Naive thymus-derived CD8-positive, alpha-beta T cell (primary cell): Measurements from ENCODE around the gene ZNF337. TPM values are rescaled to one million over a fixed set of nuclear protein-coding genes. Genes with fewer than 3 reads are reported as not detected.
"Not testable (repeated sequence)": the region's sequence is repeated elsewhere in the genome, so short reads cannot be mapped to it uniquely, and the experiment has no call there.

Experiments
- ATAC-seq, 2 donors: fragments of 150-1000 bp; cut with Tn5 transposase in 1 of 2; sonication (Bioruptor Pico), chemical (Tn5 transposase) in 1 of 2; 1 replicate in 1 of 2; 2 replicates in 1 of 2; pipeline ENCODE4 v1.10.0; 2021; ENCODE audit warnings: mild to moderate bottlenecking in 2 of 2, moderate library complexity in 2 of 2
- POLR2A ChIA-PET: fragments of 350-600 bp; sonication (Branson Sonifier 250); formaldehyde crosslinking; loops from one replicate; lab custom pipeline; 2021; ENCODE audit warnings: antibody characterized with exemption; lab: Charles Lee
- DNase-seq, 10 donors: peaks; one replicate each; pipeline versions ENCODE4 v3.0.0 to v3.0.0-alpha.2; 2020 to 2022
- H3K27ac Mint-ChIP-seq, 10 donors: one replicate each; pipeline ENCODE4 v1.8.0; 2020 to 2022; ENCODE audit warnings: mild to moderate bottlenecking in 10 of 10, mixed read lengths in 10 of 10, moderate library complexity in 4 of 10, inconsistent platforms in 1 of 10
- H3K27me3 Mint-ChIP-seq, 5 donors: one replicate each; pipeline ENCODE4 v1.8.0; 2021 to 2022; ENCODE audit warnings: mixed read lengths in 5 of 5
- H3K36me3 Mint-ChIP-seq, 3 donors: one replicate each; pipeline ENCODE4 v1.8.0; 2020 to 2022; ENCODE audit warnings: mixed read lengths in 3 of 3, mild to moderate bottlenecking in 2 of 3, inconsistent platforms in 1 of 3
- H3K4me1 Mint-ChIP-seq, 4 donors: one replicate each; pipeline ENCODE4 v1.8.0; 2021 to 2022; ENCODE audit warnings: mixed read lengths in 4 of 4
- H3K4me3 Mint-ChIP-seq, 10 donors: one replicate each; pipeline ENCODE4 v1.8.0; 2020 to 2022; ENCODE audit warnings: mild to moderate bottlenecking in 10 of 10, mixed read lengths in 10 of 10, moderate library complexity in 6 of 10, inconsistent platforms in 1 of 10
- H3K9me3 Mint-ChIP-seq, 9 donors: one replicate each; pipeline ENCODE4 v1.8.0; 2020 to 2022; ENCODE audit warnings: mixed read lengths in 9 of 9, mild to moderate bottlenecking in 3 of 9, inconsistent platforms in 1 of 9, moderate library complexity in 1 of 9
- polyA plus RNA-seq, 3 donors: library from polyadenylated mRNA; unstranded; fragments of 300-500 nt; fragmentation: Illumina TruSeq; gene quantifications; one replicate each; pipeline ENCODE4 v1.2.3, GENCODE V29; 2021
- total RNA-seq, 8 experiments: library from RNA in 2 of 8; stranded (reverse) in 2 of 8; gene quantifications; one replicate each; pipeline ENCODE4 v1.2.3 and lab custom pipeline; 2021 to 2026

ZNF337 gene
- total and polyA plus RNA-seq, 5 experiments from 2014 or later = 4.4 to 40.9 (median 17.9) TPM

GRCh38 chr20:25654487-25654886 is 42.2 kb downstream of the ZNF337 start:
- ATAC-seq = no peak
- H3K4me3 Mint-ChIP-seq = no peak overlapping the region
- no peaks in the 10 kb centered on the region for H3K9me3 Mint-ChIP-seq
- POLR2A ChIA-PET = no interaction called here
- no peak for DNase-seq
- H3K27ac Mint-ChIP-seq = no peak overlapping the region
- no peaks in the 10 kb centered on the region for H3K27me3 Mint-ChIP-seq
- peaks cover 0 to 2% (median 0%) of the 10 kb centered on the region in 4 donors for H3K4me1 Mint-ChIP-seq
- peaks cover 0 to 26% (median 18%) of the 10 kb centered on the region in 3 donors for H3K36me3 Mint-ChIP-seq

GRCh38 chr20:25652866-25653265 is 43.8 kb downstream of the ZNF337 start:
- H3K4me1 Mint-ChIP-seq, POLR2A ChIA-PET, ATAC-seq, H3K9me3 Mint-ChIP-seq, H3K4me3 Mint-ChIP-seq, H3K27me3 Mint-ChIP-seq, H3K27ac Mint-ChIP-seq, DNase-seq: not testable (repeated sequence)
- peaks cover 0 to 28% (median 20%) of the 10 kb centered on the region in 3 donors for H3K36me3 Mint-ChIP-seq

GRCh38 chr20:25644814-25645213 is 51.8 kb downstream of the ZNF337 start:
- POLR2A ChIA-PET = no interaction called here
- H3K27ac Mint-ChIP-seq = no peak overlapping the region
- H3K9me3 Mint-ChIP-seq = peaks cover 0 to 4% (median 0%) of the 10 kb centered on the region in 9 donors
- ATAC-seq = no peak
- H3K4me3 Mint-ChIP-seq = no peak overlapping the region
- H3K4me1 Mint-ChIP-seq = peaks cover 3 to 13% (median 6%) of the 10 kb centered on the region in 4 donors
- H3K27me3 Mint-ChIP-seq = no peaks in the 10 kb centered on the region
- no peak for DNase-seq
- peaks cover 0 to 29% (median 23%) of the 10 kb centered on the region in 3 donors for H3K36me3 Mint-ChIP-seq

GRCh38 chr20:25643716-25644115 is 52.9 kb downstream of the ZNF337 start:
- ATAC-seq (peak in 1 of 2 donors; percentile 59), DNase-seq (peak in 1 of 10 donors; percentile 5)
- POLR2A ChIA-PET = interaction anchor here (0.6 kb wide), 1 partner anchor 52 kb away, joined by 3 read pairs; no protein-coding TSS in a partner anchor
- H3K36me3 Mint-ChIP-seq = peaks cover 0 to 29% (median 23%) of the 10 kb centered on the region in 3 donors
- no peaks in the 10 kb centered on the region for H3K27me3 Mint-ChIP-seq
- peak overlapping the region in 1 of 10 donors; percentile 14 for H3K27ac Mint-ChIP-seq
- H3K4me3 Mint-ChIP-seq = no peak overlapping the region
- H3K4me1 Mint-ChIP-seq = peaks cover 3 to 13% (median 6%) of the 10 kb centered on the region in 4 donors
- H3K9me3 Mint-ChIP-seq = peaks cover 0 to 4% (median 0%) of the 10 kb centered on the region in 9 donors

- DNase-seq = no peak
- POLR2A ChIA-PET = no interaction called here
- H3K27ac Mint-ChIP-seq = no peak overlapping the region
- peaks cover 0 to 7% (median 4%) of the 10 kb centered on the region in 4 donors for H3K4me1 Mint-ChIP-seq
- peaks cover 0 to 20% (median 6%) of the 10 kb centered on the region in 9 donors for H3K9me3 Mint-ChIP-seq
- no peaks in the 10 kb centered on the region for H3K27me3 Mint-ChIP-seq
- H3K36me3 Mint-ChIP-seq = peaks cover 13 to 38% (median 32%) of the 10 kb centered on the region in 3 donors
- ATAC-seq = no peak
- no peak overlapping the region for H3K4me3 Mint-ChIP-seq
Measured at GRCh38 chr20:25637247-25637646, 59.4 kb downstream of the ZNF337 start.

GRCh38 chr20:25632940-25633790 is 63.5 kb downstream of the ZNF337 start:
- ATAC-seq = no peak
- H3K27me3 Mint-ChIP-seq = no peaks in the 10 kb centered on the region
- peaks cover 15 to 35% (median 34%) of the 10 kb centered on the region in 3 donors for H3K36me3 Mint-ChIP-seq
- DNase-seq = no peak
- peaks cover 0 to 7% (median 4%) of the 10 kb centered on the region in 4 donors for H3K4me1 Mint-ChIP-seq
- H3K27ac Mint-ChIP-seq = no peak overlapping the region
- POLR2A ChIA-PET = no interaction called here
- no peak overlapping the region for H3K4me3 Mint-ChIP-seq
- H3K9me3 Mint-ChIP-seq = peaks cover 0 to 16% (median 6%) of the 10 kb centered on the region in 9 donors

- ATAC-seq, H3K4me3 Mint-ChIP-seq, DNase-seq, POLR2A ChIA-PET, H3K4me1 Mint-ChIP-seq, H3K9me3 Mint-ChIP-seq, H3K27me3 Mint-ChIP-seq: not testable (repeated sequence)
- Mint-ChIP-seq H3K36me3 (peaks cover 6 to 18% (median 18%) of the 10 kb centered on the region in 3 donors), H3K27ac (peak overlapping the region in 1 of 10 donors; percentile 61)
Measured at GRCh38 chr20:25630615-25631014, 66.0 kb downstream of the ZNF337 start.

GRCh38 chr20:25629816-25630499 is 66.7 kb downstream of the ZNF337 start:
- peak overlapping the region in 1 of 10 donors; percentile 62 for H3K27ac Mint-ChIP-seq
- POLR2A ChIA-PET = no interaction called here
- H3K4me1 Mint-ChIP-seq = peaks cover 0 to 7% (median 5%) of the 10 kb centered on the region in 4 donors
- no peaks in the 10 kb centered on the region for H3K27me3 Mint-ChIP-seq
- no peak overlapping the region for H3K4me3 Mint-ChIP-seq
- DNase-seq (no peak), ATAC-seq (no peak)
- peaks cover 5 to 11% (median 11%) of the 10 kb centered on the region in 3 donors for H3K36me3 Mint-ChIP-seq
- peaks cover 0 to 5% (median 2%) of the 10 kb centered on the region in 9 donors for H3K9me3 Mint-ChIP-seq

- no peak for ATAC-seq
- Mint-ChIP-seq H3K4me3 (peak overlapping the region in 1 of 10 donors; percentile 34), H3K27me3 (no peaks in the 10 kb centered on the region), H3K36me3 (peaks cover 2 to 5% (median 3%) of the 10 kb centered on the region in 3 donors), H3K27ac (peak overlapping the region in 2 of 10 donors; percentile 52 to 79), H3K9me3 (peaks cover 0 to 5% (median 2%) of the 10 kb centered on the region in 9 donors), H3K4me1 (peaks cover 16 to 22% (median 18%) of the 10 kb centered on the region in 4 donors)
- POLR2A ChIA-PET = no interaction called here
- DNase-seq = no peak
Measured at GRCh38 chr20:25626779-25627178, 69.9 kb downstream of the ZNF337 start.

GRCh38 chr20:25624500-25624939 is 72.1 kb downstream of the ZNF337 start:
- no peak for ATAC-seq
- Mint-ChIP-seq H3K9me3 (peaks cover 0 to 2% (median 0%) of the 10 kb centered on the region in 9 donors), H3K36me3 (peaks cover 0 to 5% (median 2%) of the 10 kb centered on the region in 3 donors), H3K27me3 (no peaks in the 10 kb centered on the region), H3K27ac (peak overlapping the region; percentile 82 to 96 (median 94)), H3K4me3 (peak overlapping the region; percentile 82 to 98 (median 95)), H3K4me1 (peaks cover 18 to 23% (median 20%) of the 10 kb centered on the region in 4 donors)
- POLR2A ChIA-PET = no interaction called here
- DNase-seq = peak in 2 of 10 donors; percentile 2 to 11
